Ovary (tissue), 3 donors: ENCODE results near the gene VASN.

ENCODE experiments used
- EP300 ChIP-seq: sonication (generic); formaldehyde crosslinking; IDR thresholded peaks from one replicate; pipeline ENCODE4 v1.6.1; 2017; ENCODE audit warnings: antibody characterized with exemption
- POLR2A ChIP-seq: fragments of 450-650 bp; IDR thresholded peaks from one replicate; pipeline ENCODE4 v1.6.1; 2017; ENCODE audit warnings: antibody characterized with exemption, mild to moderate bottlenecking, moderate library complexity
- TF ChIP-seq, protein P1 (sequence below), 3 donors: fragments of 450-650 bp in 2 of 3; fragments of 200-600 bp in 1 of 3; IDR thresholded peaks; one replicate each; pipeline versions ENCODE4 v1.5.1 to v1.8.0; 2016 to 2022; ENCODE audit warnings: antibody characterized with exemption in 3 of 3, mild to moderate bottlenecking in 1 of 3
- donor health status: DM: no; HTN: no; CAD: no.

DNA sequence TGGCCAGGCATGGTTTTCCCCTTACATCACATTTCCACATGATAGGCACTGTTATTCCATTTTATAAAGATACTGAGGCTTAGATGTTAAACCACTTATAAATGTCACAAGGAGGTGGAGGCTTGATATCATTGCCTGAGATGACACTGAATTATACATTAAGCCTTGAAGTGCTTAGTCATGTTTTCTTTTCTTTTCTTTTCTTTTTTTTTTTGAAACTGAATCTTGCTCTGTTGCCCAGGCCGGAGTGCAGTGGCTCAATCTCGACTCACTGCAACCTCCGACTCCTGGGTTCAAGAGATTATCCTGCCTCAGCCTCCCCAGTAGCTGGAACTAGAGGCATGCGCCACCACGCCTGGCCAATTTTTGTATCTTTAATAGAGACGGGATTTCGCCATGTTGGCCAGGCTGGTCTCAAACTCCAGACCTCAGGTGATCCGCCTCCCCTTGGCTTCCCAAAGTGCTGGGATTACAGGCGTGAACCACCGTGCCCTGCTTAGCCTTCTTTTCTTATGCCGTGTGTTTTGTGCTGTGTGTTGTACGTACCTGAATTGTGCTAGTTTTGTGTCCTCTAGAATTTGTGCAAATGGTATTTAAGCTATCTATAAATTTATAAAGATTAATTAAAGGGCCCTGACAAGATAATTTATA is 55.2 kb downstream of the VASN start:
- no peak for TF ChIP-seq POLR2A
- TF ChIP-seq, protein P1, sequence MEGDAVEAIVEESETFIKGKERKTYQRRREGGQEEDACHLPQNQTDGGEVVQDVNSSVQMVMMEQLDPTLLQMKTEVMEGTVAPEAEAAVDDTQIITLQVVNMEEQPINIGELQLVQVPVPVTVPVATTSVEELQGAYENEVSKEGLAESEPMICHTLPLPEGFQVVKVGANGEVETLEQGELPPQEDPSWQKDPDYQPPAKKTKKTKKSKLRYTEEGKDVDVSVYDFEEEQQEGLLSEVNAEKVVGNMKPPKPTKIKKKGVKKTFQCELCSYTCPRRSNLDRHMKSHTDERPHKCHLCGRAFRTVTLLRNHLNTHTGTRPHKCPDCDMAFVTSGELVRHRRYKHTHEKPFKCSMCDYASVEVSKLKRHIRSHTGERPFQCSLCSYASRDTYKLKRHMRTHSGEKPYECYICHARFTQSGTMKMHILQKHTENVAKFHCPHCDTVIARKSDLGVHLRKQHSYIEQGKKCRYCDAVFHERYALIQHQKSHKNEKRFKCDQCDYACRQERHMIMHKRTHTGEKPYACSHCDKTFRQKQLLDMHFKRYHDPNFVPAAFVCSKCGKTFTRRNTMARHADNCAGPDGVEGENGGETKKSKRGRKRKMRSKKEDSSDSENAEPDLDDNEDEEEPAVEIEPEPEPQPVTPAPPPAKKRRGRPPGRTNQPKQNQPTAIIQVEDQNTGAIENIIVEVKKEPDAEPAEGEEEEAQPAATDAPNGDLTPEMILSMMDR (IDR thresholded peaks at IDR 0.05) = no peak
- TF ChIP-seq EP300 = no peak
